AG10803 (cell line): ENCODE data around the gene PIEZO1.

Experiments
- DNase-seq: peaks from one replicate; pipeline ENCODE4 v3.0.0; 2010; ENCODE audit warnings: low read depth
- H3K4me3 ChIP-seq: 2 replicates; pipeline ENCODE4 v1.5.1; 2011; ENCODE audit warnings: mild to moderate bottlenecking, low read length, control low read depth
- TF ChIP-seq, protein P1 (sequence below): conservative IDR thresholded peaks from 2 replicates; pipeline ENCODE4 v1.5.1; 2011; ENCODE audit warnings: mild to moderate bottlenecking, low read length, control low read depth, inconsistent platforms

Gene PIEZO1

DNA sequence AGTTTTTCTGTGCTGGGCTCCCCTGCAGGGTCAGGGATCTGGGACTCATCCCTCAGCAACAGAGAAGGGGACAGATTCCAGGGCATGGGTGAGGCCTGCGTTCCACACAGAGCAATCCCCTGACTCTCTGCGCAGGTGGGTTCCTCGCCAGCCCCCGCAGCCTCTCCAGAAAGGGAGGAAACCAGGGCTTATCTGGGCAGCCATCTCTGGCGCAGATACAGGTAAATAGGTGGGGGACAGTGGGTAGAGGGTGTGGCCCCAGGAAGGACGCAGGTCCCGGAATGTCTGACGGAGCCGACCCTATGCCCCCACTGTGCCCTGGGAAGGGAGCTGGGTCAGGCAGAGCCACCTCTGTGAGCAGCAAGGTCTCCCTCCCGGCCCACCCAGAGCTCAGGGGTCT, 23.2 kb downstream of the PIEZO1 start:
- no peak for DNase-seq
- H3K4me3 ChIP-seq: no peak overlapping the region
- TF ChIP-seq, protein P1, sequence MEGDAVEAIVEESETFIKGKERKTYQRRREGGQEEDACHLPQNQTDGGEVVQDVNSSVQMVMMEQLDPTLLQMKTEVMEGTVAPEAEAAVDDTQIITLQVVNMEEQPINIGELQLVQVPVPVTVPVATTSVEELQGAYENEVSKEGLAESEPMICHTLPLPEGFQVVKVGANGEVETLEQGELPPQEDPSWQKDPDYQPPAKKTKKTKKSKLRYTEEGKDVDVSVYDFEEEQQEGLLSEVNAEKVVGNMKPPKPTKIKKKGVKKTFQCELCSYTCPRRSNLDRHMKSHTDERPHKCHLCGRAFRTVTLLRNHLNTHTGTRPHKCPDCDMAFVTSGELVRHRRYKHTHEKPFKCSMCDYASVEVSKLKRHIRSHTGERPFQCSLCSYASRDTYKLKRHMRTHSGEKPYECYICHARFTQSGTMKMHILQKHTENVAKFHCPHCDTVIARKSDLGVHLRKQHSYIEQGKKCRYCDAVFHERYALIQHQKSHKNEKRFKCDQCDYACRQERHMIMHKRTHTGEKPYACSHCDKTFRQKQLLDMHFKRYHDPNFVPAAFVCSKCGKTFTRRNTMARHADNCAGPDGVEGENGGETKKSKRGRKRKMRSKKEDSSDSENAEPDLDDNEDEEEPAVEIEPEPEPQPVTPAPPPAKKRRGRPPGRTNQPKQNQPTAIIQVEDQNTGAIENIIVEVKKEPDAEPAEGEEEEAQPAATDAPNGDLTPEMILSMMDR: no peak

DNA sequence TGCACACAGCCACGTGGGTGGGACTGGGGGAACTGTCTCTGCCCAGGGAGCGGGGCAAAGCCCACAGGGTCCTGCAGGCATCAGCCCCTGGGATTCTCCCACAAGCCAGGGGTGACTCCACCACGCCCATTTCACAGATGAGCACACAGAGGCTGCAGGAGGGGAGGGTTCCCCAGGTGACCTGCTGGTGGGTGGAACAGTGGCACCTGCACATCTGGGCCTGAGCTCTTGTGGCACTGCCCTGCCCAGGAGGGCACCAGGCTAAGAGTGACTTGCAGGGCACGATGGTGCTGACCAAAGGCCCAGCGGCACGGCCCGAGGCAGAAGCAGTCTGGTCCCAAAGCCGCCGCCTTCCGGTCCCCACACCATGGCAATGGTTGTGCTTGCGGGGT, 23.9 kb downstream of the PIEZO1 start:
- H3K4me3 ChIP-seq: no peak overlapping the region
- no peak for DNase-seq
- TF ChIP-seq, protein P1: no peak

DNA sequence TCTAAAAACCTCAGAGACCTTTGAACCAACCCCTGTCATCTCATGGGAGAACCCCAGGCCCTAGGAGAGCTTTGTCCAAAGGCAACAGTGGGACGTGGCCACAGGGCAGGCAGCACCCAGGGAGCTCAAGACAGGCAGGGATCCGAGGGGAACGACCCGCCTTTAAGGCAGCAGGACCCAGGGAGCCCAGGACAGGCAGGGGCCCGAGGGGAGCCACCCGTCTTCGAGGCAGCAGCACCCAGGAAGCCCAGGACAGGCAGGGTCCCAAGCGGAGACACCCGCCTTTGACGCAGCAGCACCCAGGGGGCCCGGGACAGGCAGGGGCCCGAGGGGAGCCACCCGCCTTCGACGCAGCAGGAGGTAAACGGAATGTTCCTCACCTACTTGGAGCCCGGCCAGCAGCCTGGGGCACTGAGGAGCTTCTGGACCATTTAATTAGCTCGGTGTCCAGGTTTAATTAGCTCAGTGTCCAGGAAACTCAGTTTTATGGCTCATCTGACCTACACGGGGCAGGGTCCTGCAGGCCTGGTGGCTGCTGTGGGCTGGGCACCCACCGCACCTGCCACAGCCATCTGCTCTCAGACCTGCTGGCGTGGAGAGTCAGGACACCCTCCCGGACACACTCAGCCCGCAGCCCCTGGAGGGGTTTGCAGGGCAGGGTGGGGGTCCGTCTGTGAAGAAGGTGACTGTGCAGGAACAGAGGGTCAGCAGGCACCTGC, 24.4 kb downstream of the PIEZO1 start:
- H3K4me3 ChIP-seq: no peak overlapping the region
- TF ChIP-seq, protein P1: no peak
- DNase-seq: no peak

DNA sequence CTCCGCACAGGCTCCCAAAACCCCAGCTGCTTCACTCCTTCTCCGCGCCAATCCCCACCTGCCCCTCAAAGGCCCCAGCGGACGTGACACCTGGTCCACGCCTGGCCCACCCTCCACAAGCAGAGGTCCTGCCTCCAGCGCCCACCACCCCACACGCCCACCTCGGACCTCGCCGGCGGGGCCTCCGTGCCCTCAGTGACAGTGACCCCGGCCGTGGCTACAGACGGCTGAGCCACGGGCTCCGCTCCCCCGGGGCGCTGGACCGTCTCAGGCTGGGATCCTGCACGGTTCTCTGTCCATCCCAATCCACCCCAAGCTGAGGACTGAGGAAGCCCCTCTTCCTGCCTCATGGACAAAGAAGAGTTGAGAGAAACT, 25.1 kb downstream of the PIEZO1 start:
- no peak overlapping the region for H3K4me3 ChIP-seq
- TF ChIP-seq, protein P1: no peak
- DNase-seq: no peak

DNA sequence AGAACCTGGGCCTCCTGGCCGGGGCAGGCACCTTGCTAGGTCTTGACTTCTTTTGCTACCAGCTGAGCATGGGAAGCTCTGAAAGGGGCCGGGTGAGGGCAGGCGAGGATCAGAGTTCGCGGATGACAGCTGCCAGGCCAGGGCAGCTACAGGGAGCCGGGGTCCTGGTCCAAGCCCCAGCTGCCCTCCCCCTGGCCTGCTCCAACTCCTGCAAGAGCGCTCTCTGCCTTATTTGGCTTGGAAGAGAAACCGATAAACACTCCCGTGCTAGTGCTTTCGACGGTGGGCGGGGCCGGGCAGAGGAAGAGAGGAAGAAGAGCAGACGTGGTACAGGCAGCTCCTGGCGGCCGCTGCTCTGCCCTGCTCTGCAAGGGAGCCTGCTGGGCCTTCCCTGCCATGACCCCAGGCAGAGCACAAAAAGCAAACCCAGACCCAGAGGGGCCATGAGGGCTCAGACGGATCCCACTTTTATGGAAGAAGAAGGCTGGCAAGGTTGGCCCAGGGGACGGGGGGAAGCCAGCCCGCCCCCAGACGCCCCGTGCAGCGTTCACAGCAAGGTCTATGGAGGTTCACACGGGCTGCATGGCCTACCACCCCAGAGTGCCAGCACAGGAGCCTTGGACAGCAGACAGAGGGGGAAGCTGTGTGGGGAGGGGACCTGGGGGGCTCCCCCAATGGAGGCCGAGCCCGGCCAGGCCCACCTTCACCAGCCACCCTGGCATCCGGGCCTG, 25.6 kb downstream of the PIEZO1 start:
- TF ChIP-seq, protein P1: no peak
- no peak for DNase-seq
- H3K4me3 ChIP-seq: no peak overlapping the region

DNA sequence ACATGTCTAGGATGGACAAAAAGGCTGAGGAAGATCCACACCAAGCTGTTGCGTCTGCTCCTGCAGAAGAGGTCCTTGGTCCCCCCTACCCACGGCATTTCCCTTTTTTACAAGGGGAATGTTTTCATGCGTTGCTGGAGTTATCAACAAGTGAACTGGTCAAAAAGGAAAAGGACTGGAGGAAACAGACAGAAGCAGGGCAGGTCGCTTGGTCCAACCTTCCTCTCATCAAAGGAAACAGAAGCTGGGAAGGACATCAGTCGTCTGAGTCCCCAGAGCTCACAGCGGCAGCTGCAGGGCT, 26.1 kb downstream of the PIEZO1 start:
- no peak overlapping the region for H3K4me3 ChIP-seq
- TF ChIP-seq, protein P1: no peak
- no peak for DNase-seq

DNA sequence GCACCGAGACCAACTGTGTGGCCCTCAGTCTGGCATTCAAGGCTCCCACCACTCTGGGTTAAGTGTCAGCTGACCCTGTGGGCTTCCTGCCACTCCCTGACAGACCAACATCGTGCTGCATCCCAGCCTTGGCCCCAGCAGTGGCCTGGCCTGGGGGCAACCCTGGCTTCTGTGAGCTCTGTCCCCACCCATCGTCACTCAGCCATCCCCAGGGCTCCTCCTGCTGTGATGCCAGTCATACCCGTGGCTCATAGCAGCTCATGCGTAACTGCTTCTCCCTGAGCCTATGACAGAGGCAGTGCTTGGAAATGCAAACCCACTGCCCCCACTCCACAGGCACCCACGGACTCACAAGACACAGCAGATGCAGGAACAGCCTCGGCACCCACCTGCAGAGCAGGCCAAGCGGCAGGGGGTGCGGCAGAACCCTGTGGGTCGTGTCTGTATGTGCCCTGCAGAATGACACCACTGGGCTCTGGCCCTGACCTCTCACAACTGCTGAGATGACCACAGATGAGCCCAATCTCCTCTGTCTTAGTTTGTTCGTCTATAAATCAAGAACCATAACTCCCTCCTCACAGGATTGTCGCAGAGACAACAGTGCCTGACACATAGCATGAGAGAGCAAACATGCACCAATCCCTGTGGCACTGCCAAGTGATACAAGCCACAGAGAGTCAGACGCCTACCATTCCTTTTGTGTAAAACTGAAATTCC, 26.6 kb downstream of the PIEZO1 start:
- H3K4me3 ChIP-seq: no peak overlapping the region
- TF ChIP-seq, protein P1: no peak
- no peak for DNase-seq
